Measurements from ENCODE around the gene BTN2A1.
"Not testable (repeated sequence)": the region's sequence is repeated elsewhere in the genome, so short reads cannot be mapped to it uniquely, and the experiment has no call there.

BTN2A1 gene

GRCh38 chr6:26493258-26493657 lies 35.5 kb downstream of the BTN2A1 start:
- DNase-seq (ENCODE audit: low spot score) = no peak

- no peak for DNase-seq (ENCODE audit: low spot score)
These were observed 36.4 kb downstream of the BTN2A1 start for GRCh38 chr6:26494117-26494516.

- DNase-seq (ENCODE audit: low spot score) = no peak
These were observed 37.5 kb downstream of the BTN2A1 start for GRCh38 chr6:26495281-26495680.

- no peak for DNase-seq (ENCODE audit: low spot score)
These were observed 39.9 kb downstream of the BTN2A1 start for GRCh38 chr6:26497610-26498009.

GRCh38 chr6:26500102-26500501 lies 42.3 kb downstream of the BTN2A1 start, which contains the start of gene BTN1A1:
BTN1A1 (plus strand) TSS chr6:26500303; CDS start chr6:26501287, 984 bp downstream.
- DNase-seq (ENCODE audit: low spot score) = no peak

- DNase-seq (ENCODE audit: low spot score) = peak; percentile 19
These were observed 43.8 kb downstream of the BTN2A1 start for GRCh38 chr6:26501482-26501986.

- DNase-seq (ENCODE audit: low spot score) = no peak
These were observed 44.4 kb downstream of the BTN2A1 start for GRCh38 chr6:26502165-26502564.

- DNase-seq (ENCODE audit: low spot score) = no peak
These were observed 44.9 kb downstream of the BTN2A1 start for GRCh38 chr6:26502626-26503025.

- DNase-seq (ENCODE audit: low spot score) = no peak
These were observed 49.9 kb downstream of the BTN2A1 start for GRCh38 chr6:26507658-26508057.

- not testable (repeated sequence) for DNase-seq (ENCODE audit: low spot score)
These were observed 53.3 kb downstream of the BTN2A1 start for GRCh38 chr6:26511033-26511432.

GRCh38 chr6:26514984-26515383 lies 57.2 kb downstream of the BTN2A1 start:
- DNase-seq (ENCODE audit: low spot score) = no peak

- DNase-seq (ENCODE audit: low spot score) = no peak
These were observed 59.0 kb downstream of the BTN2A1 start for GRCh38 chr6:26516481-26517427.

Measured in CD4-positive, alpha-beta T cell treated with Interleukin-2 at 100 ng/mL for 4 hours (primary cell).